Testis (tissue), 3 donors: ENCODE data around the gene SDHB. TPM values are rescaled to one million over a fixed set of nuclear protein-coding genes. Genes with fewer than 3 reads are reported as not detected.
"Not testable (repeated sequence)": the region's sequence is repeated elsewhere in the genome, so short reads cannot be mapped to it uniquely, and the experiment has no call there.

Experiments
- DNase-seq: peaks from one replicate; pipeline ENCODE4 v3.0.0-alpha.2; 2019
- H3K27ac ChIP-seq, 2 donors: fragments of 200-600 bp; sonication (generic); one replicate each; pipeline ENCODE4 v1.5.1; 2019
- H3K27me3 ChIP-seq: fragments of 200-600 bp; sonication (generic); one replicate; pipeline ENCODE4 v1.5.1; 2019
- H3K36me3 ChIP-seq: fragments of 200-600 bp; sonication (generic); one replicate; pipeline ENCODE4 v1.5.1; 2017; ENCODE audit warnings: low read depth; ENCODE audit errors: missing control alignments
- H3K4me1 ChIP-seq: fragments of 200-600 bp; sonication (generic); one replicate; pipeline ENCODE4 v1.5.1; 2019
- H3K4me3 ChIP-seq, 2 donors: fragments of 200-600 bp; sonication (generic); one replicate each; pipeline ENCODE4 v1.5.1; 2017 to 2019
- H3K9me3 ChIP-seq: fragments of 200-600 bp; sonication (generic); one replicate; pipeline ENCODE4 v1.5.1; 2017
- CTCF ChIP-seq, 3 experiments: fragments of 450-650 bp in 2 of 3; fragments of 200-600 bp in 1 of 3; sonication (generic) in 1 of 3; IDR thresholded peaks; one replicate each; pipeline ENCODE4 v1.5.1; 2016 to 2019; ENCODE audit warnings: antibody characterized with exemption in 3 of 3, mild to moderate bottlenecking in 2 of 3, moderate library complexity in 1 of 3
- POLR2A ChIP-seq: fragments of 450-650 bp; IDR thresholded peaks from one replicate; pipeline ENCODE4 v1.6.1; 2017; ENCODE audit warnings: antibody characterized with exemption, mild to moderate bottlenecking, moderate library complexity
- WGBS, 2 donors: methylation state at CpG; one replicate each; pipeline ENCODE4 v1.1.5; 2018; 5-methylcytosine and 5-hydroxymethylcytosine counted together
- intact Hi-C: fragments of 100-400 bp; cut with DNase I; formaldehyde crosslinking; loops from one replicate; pipeline ENCODE4 v1.15.1; 2023; ENCODE audit warnings: low total_unique reads
- polyA plus RNA-seq: library from polyadenylated mRNA; stranded (reverse); fragments of 350-450 nt; fragmentation: Illumina TruSeq; extraction: RNeasy Lipid Tissue Mini Kit (QIAGEN cat#74804); gene quantifications from one replicate; pipeline ENCODE4 v1.2.3, GENCODE V29; 2014; ENCODE audit warnings: low read depth, low replicate concordance; ENCODE audit not compliant: insufficient read depth
- total RNA-seq, 2 donors: library from RNA; depleted of rRNA; stranded (reverse); fragments of >200 nt; gene quantifications; one replicate each; pipeline ENCODE4 v1.2.3, GENCODE V29; 2016

SDHB gene
- total and polyA plus RNA-seq, 3 donors from 2014 or later = 96.1 to 160 (median 107) TPM

- no peaks in the 10 kb centered on the region for H3K9me3 ChIP-seq
- no peak for TF ChIP-seq POLR2A
- TF ChIP-seq CTCF (IDR thresholded peaks at IDR 0.05) = no peak
- no peak for DNase-seq
- no peaks in the 10 kb centered on the region for H3K36me3 ChIP-seq
- H3K27me3 ChIP-seq = no peaks in the 10 kb centered on the region
- no peak overlapping the region for H3K4me3 ChIP-seq
- 88% methylated on average over 10 to 11 of the region's 11 CpGs for WGBS, 2 donors
- no peaks in the 10 kb centered on the region for H3K4me1 ChIP-seq
- intact Hi-C loops = no loop called here
- H3K27ac ChIP-seq = no peak overlapping the region
Observed at GRCh38 chr1:17066361-17067068, 12.7 kb upstream of the SDHB start.

- Histone ChIP-seq H3K9me3 (no peaks in the 10 kb centered on the region), H3K27ac (no peak overlapping the region), H3K4me1 (no peaks in the 10 kb centered on the region), H3K36me3 (no peaks in the 10 kb centered on the region), H3K27me3 (no peaks in the 10 kb centered on the region), H3K4me3 (no peak overlapping the region)
- no peak for DNase-seq
- TF ChIP-seq CTCF (IDR thresholded peaks at IDR 0.05) (no peak), POLR2A (no peak)
- 83% methylated on average over 7 of the region's 7 CpGs for WGBS, 2 donors
- intact Hi-C loops = no loop called here
Observed at GRCh38 chr1:17065666-17066065, 11.8 kb upstream of the SDHB start.

- intact Hi-C loops = loop anchor here (5.0 kb wide), 1 partner anchor 175 kb away; no protein-coding TSS in a partner anchor
- not testable (repeated sequence) for H3K9me3 ChIP-seq, H3K36me3 ChIP-seq, H3K4me1 ChIP-seq, H3K27me3 ChIP-seq, DNase-seq, H3K27ac ChIP-seq, H3K4me3 ChIP-seq
- WGBS, 2 donors = 76 to 89% methylated on average over 7 of the region's 7 CpGs
Observed at GRCh38 chr1:17062751-17063150, 8.9 kb upstream of the SDHB start.

- TF ChIP-seq CTCF (IDR thresholded peaks at IDR 0.05) = no peak
- no peak for TF ChIP-seq POLR2A
- intact Hi-C loops = loop anchor here (5.0 kb wide), 1 partner anchor 175 kb away; no protein-coding TSS in a partner anchor
- Histone ChIP-seq H3K4me1 (no peaks in the 10 kb centered on the region), H3K4me3 (no peak overlapping the region), H3K36me3 (no peaks in the 10 kb centered on the region), H3K9me3 (no peaks in the 10 kb centered on the region), H3K27ac (no peak overlapping the region), H3K27me3 (no peaks in the 10 kb centered on the region)
- DNase-seq = no peak
- WGBS, 2 donors = 91 to 98% methylated on average over 2 of the region's 2 CpGs
Observed at GRCh38 chr1:17061892-17062291, 8.1 kb upstream of the SDHB start.

GRCh38 chr1:17061486-17061885 is 7.7 kb upstream of the SDHB start:
- Histone ChIP-seq H3K27ac (no peak overlapping the region), H3K4me3 (no peak overlapping the region), H3K27me3 (no peaks in the 10 kb centered on the region), H3K4me1 (no peaks in the 10 kb centered on the region), H3K9me3 (no peaks in the 10 kb centered on the region), H3K36me3 (no peaks in the 10 kb centered on the region)
- intact Hi-C loops = loop anchor here (5.0 kb wide), 1 partner anchor 176 kb away; no protein-coding TSS in a partner anchor
- no peak for TF ChIP-seq CTCF (IDR thresholded peaks at IDR 0.05)
- TF ChIP-seq POLR2A = no peak
- DNase-seq = no peak
- 85 to 93% methylated on average over 3 of the region's 3 CpGs for WGBS, 2 donors
